Suprapubic skin (tissue), 4 donors: Measurements from ENCODE around the gene CEP72. TPM values are rescaled to one million over a fixed set of nuclear protein-coding genes. Genes with fewer than 3 reads are reported as not detected.
"Not testable (repeated sequence)": the region's sequence is repeated elsewhere in the genome, so short reads cannot be mapped to it uniquely, and the experiment has no call there.

Experiments used
- DNase-seq, 2 donors: peaks; one replicate each; pipeline ENCODE4 v3.0.0-alpha.2; 2019; ENCODE audit warnings: low spot score in 2 of 2
- H3K27ac ChIP-seq: fragments of 200-600 bp; sonication (generic); one replicate; pipeline ENCODE4 v1.5.1; 2019
- H3K27me3 ChIP-seq: fragments of 200-600 bp; sonication (generic); one replicate; pipeline ENCODE4 v1.5.1; 2019
- H3K36me3 ChIP-seq: fragments of 200-600 bp; sonication (generic); one replicate; pipeline ENCODE4 v1.5.1; 2019
- H3K4me1 ChIP-seq: fragments of 200-600 bp; sonication (generic); one replicate; pipeline ENCODE4 v1.5.1; 2019
- H3K4me3 ChIP-seq: fragments of 200-600 bp; sonication (generic); one replicate; pipeline ENCODE4 v1.5.1; 2019; ENCODE audit warnings: mild to moderate bottlenecking
- H3K9me3 ChIP-seq: fragments of 200-600 bp; sonication (generic); one replicate; pipeline ENCODE4 v1.5.1; 2019
- CTCF ChIP-seq, 2 donors: fragments of 200-600 bp in 1 of 2; fragments of 450-650 bp in 1 of 2; sonication (generic) in 1 of 2; IDR thresholded peaks; one replicate each; pipeline ENCODE4 v1.5.1; 2016 to 2019; ENCODE audit warnings: antibody characterized with exemption in 2 of 2, mild to moderate bottlenecking in 1 of 2, moderate library complexity in 1 of 2
- EP300 ChIP-seq: sonication (generic); formaldehyde crosslinking; IDR thresholded peaks from one replicate; pipeline ENCODE4 v1.6.1; 2017; ENCODE audit warnings: antibody characterized with exemption
- POLR2A ChIP-seq, 2 donors: fragments of 450-650 bp; IDR thresholded peaks; one replicate each; pipeline ENCODE4 v1.6.1; 2017; ENCODE audit warnings: antibody characterized with exemption in 2 of 2, mild to moderate bottlenecking in 2 of 2, moderate library complexity in 2 of 2
- POLR2AphosphoS5 ChIP-seq, 3 donors: sonication (generic); formaldehyde crosslinking; IDR thresholded peaks; one replicate each; pipeline ENCODE4 v1.6.1; 2017; ENCODE audit warnings: antibody characterized with exemption in 3 of 3
- WGBS: methylation state at CpG from one replicate; pipeline ENCODE4 v1.1.5; 2018; 5-methylcytosine and 5-hydroxymethylcytosine counted together
- total RNA-seq, 4 donors: library from RNA; depleted of rRNA; stranded (reverse); fragments of >200 nt; gene quantifications; one replicate each; pipeline ENCODE4 v1.1.0, GENCODE V29; 2016

The CEP72 gene
- total RNA-seq, 4 donors from 2014 or later = 8.3 to 13.6 (median 10.9) TPM

GRCh38 chr5:691817-692528 lies 79.8 kb downstream of the CEP72 start:
- Histone ChIP-seq H3K4me1 (peaks cover 11% of the 10 kb centered on the region), H3K27me3 (no peaks in the 10 kb centered on the region), H3K9me3 (no peaks in the 10 kb centered on the region), H3K36me3 (no peaks in the 10 kb centered on the region), H3K4me3 (peak overlapping the region; percentile 65), H3K27ac (no peak overlapping the region)
- TF ChIP-seq POLR2A (IDR thresholded peaks at IDR 0.05) (no peak), POLR2AphosphoS5 (IDR thresholded peaks at IDR 0.05) (no peak), EP300 (no peak), CTCF (IDR thresholded peaks at IDR 0.05) (no peak)
- 22% methylated on average over 2 of the region's 2 CpGs for WGBS
- no peak for DNase-seq

GRCh38 chr5:692529-693041 lies 80.4 kb downstream of the CEP72 start:
- not testable (repeated sequence) for H3K36me3 ChIP-seq, H3K9me3 ChIP-seq, H3K27me3 ChIP-seq, H3K27ac ChIP-seq
- peaks cover 11% of the 10 kb centered on the region for H3K4me1 ChIP-seq
- H3K4me3 ChIP-seq = peak overlapping the region; percentile 65
- DNase-seq = peak in 1 of 2 donors; percentile 71
- 0% methylated on average over 14 of the region's 41 CpGs for WGBS

- no CpG with 5 or more reads among the region's 109 CpGs for WGBS
- DNase-seq = peak; percentile 84 to 92
- H3K4me3 ChIP-seq = peak within 1 kb of the TSS; percentile 65
- H3K27me3 ChIP-seq, H3K27ac ChIP-seq, H3K9me3 ChIP-seq, H3K36me3 ChIP-seq: not testable (repeated sequence)
- peaks cover 11% of the 10 kb centered on the region for H3K4me1 ChIP-seq
- peak in 1 of 2 donors; percentile 23 for TF ChIP-seq POLR2A (IDR thresholded peaks at IDR 0.05)
Observed at GRCh38 chr5:693271-694041, 81.3 kb downstream of the CEP72 start, which contains the start of gene TPPP. Gene TPPP, minus strand, starts transcription at chr5:693352. Its CDS starts 15,292 bp downstream, at chr5:678060.

- not testable (repeated sequence) for H3K9me3 ChIP-seq, H3K27ac ChIP-seq, H3K36me3 ChIP-seq, H3K27me3 ChIP-seq
- H3K4me1 ChIP-seq = peaks cover 11% of the 10 kb centered on the region
- DNase-seq = peak in 1 of 2 donors; percentile 61
- H3K4me3 ChIP-seq = peak overlapping the region; percentile 65
- WGBS = no CpG with 5 or more reads among the region's 22 CpGs
Observed at GRCh38 chr5:694042-694431, 81.9 kb downstream of the CEP72 start.

- not testable (repeated sequence) for H3K4me3 ChIP-seq, H3K36me3 ChIP-seq, DNase-seq, H3K9me3 ChIP-seq, H3K27me3 ChIP-seq, H3K27ac ChIP-seq
- H3K4me1 ChIP-seq = peaks cover 11% of the 10 kb centered on the region
- no CpG with 5 or more reads among the region's 13 CpGs for WGBS
Observed at GRCh38 chr5:695475-695874, 83.3 kb downstream of the CEP72 start.

- H3K27me3 ChIP-seq, H3K9me3 ChIP-seq, DNase-seq, H3K4me3 ChIP-seq, H3K27ac ChIP-seq, H3K36me3 ChIP-seq: not testable (repeated sequence)
- H3K4me1 ChIP-seq = peaks cover 11% of the 10 kb centered on the region
- 100% methylated on average over 2 of the region's 8 CpGs for WGBS
Observed at GRCh38 chr5:696191-696590, 84.1 kb downstream of the CEP72 start.

- DNase-seq, H3K27ac ChIP-seq, H3K27me3 ChIP-seq, H3K4me3 ChIP-seq, H3K9me3 ChIP-seq, H3K36me3 ChIP-seq: not testable (repeated sequence)
- 86% methylated on average over 14 of the region's 21 CpGs for WGBS
- peaks cover 11% of the 10 kb centered on the region for H3K4me1 ChIP-seq
Observed at GRCh38 chr5:696753-697702, 84.9 kb downstream of the CEP72 start.

Other genes with a start within 250 kb of the CEP72 start
- 100 to 1,000 TPM in 1 of 4 donors, 10 to 100 TPM in 3; 68.9 to 199 (median 83.4) TPM for gene EXOC3, start 169.2 kb upstream of the CEP72 start, total RNA-seq
- gene SLC9A3, start 87.9 kb upstream of the CEP72 start, total RNA-seq = 1 to 10 TPM; 3.7 to 5.9 (median 4.3) TPM
- 10 to 100 TPM; 10.5 to 22.2 (median 16.2) TPM for gene TPPP, start 81.0 kb downstream of the CEP72 start, total RNA-seq
- 10 to 100 TPM in 3 of 4 donors, 1 to 10 TPM in 1; 9.3 to 35.2 (median 19.4) TPM for gene ZDHHC11B, start 172.4 kb downstream of the CEP72 start, total RNA-seq
- gene ZDHHC11, start 238.6 kb downstream of the CEP72 start, total RNA-seq = 10 to 100 TPM in 2 of 4 donors, 1 to 10 TPM in 2; 7.5 to 81.5 (median 22.6) TPM